Peyer's patch (tissue), 4 donors: ENCODE measurements around the gene KAT2A.

Experiments
- POLR2A ChIP-seq, 2 donors: fragments of 450-650 bp; IDR thresholded peaks; one replicate each; pipeline ENCODE4 v1.5.1; 2017; ENCODE audit warnings: antibody characterized with exemption in 2 of 2, mild to moderate bottlenecking in 2 of 2, moderate library complexity in 2 of 2
- TF ChIP-seq, protein P1 (sequence below), 6 experiments: fragments of 450-650 bp in 4 of 6; fragments of 200-600 bp in 2 of 6; sonication (generic) in 1 of 6; IDR thresholded peaks; one replicate each; pipeline ENCODE4 v1.5.1; 2017 to 2019; ENCODE audit warnings: antibody characterized with exemption in 6 of 6, mild to moderate bottlenecking in 3 of 6, moderate library complexity in 1 of 6

DNA sequence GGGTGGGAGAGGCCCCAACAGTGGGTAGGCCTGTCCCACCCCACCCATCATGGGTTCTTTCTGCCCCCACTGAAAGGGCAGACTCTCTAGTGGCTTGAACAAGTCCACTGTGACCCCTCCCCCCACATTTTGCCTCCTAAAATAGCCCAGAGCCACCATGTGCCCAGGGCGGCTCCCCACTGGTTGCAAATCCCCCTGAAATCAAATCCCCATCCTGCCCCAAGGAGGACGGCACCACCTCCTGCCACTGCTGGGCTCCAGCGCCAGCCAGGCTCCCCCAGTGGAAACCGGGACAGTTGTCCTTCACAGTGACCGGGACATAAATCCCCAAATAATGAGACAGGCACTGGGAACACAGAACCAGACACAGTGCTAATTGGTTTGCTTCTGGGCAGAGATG is 43.4 kb downstream of the KAT2A start:
- TF ChIP-seq, protein P1, sequence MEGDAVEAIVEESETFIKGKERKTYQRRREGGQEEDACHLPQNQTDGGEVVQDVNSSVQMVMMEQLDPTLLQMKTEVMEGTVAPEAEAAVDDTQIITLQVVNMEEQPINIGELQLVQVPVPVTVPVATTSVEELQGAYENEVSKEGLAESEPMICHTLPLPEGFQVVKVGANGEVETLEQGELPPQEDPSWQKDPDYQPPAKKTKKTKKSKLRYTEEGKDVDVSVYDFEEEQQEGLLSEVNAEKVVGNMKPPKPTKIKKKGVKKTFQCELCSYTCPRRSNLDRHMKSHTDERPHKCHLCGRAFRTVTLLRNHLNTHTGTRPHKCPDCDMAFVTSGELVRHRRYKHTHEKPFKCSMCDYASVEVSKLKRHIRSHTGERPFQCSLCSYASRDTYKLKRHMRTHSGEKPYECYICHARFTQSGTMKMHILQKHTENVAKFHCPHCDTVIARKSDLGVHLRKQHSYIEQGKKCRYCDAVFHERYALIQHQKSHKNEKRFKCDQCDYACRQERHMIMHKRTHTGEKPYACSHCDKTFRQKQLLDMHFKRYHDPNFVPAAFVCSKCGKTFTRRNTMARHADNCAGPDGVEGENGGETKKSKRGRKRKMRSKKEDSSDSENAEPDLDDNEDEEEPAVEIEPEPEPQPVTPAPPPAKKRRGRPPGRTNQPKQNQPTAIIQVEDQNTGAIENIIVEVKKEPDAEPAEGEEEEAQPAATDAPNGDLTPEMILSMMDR (IDR thresholded peaks at IDR 0.05) = no peak
- TF ChIP-seq POLR2A (IDR thresholded peaks at IDR 0.05) = no peak
